Measurements from ENCODE around the gene CPA2. TPM values are rescaled to one million over a fixed set of nuclear protein-coding genes. Genes with fewer than 3 reads are reported as not detected.

The CPA2 gene
- total RNA-seq, 2 experiments from 2014 or later: 0.14 to 0.44 TPM

GRCh38 chr7:130262448-130262847 is 4.2 kb upstream of the CPA2 start:
- intact Hi-C loops (cut with micrococcal nuclease): no loop called here
- DNase-seq: no peak
- Mint-ChIP-seq H3K4me3 (no peak overlapping the region), H3K9me3 (peaks cover 18% of the 10 kb centered on the region), H3K36me3 (peaks cover 1% of the 10 kb centered on the region), H3K27ac (no peak overlapping the region), H3K27me3 (no peaks in the 10 kb centered on the region), H3K4me1 (ENCODE audit: low read depth) (no peaks in the 10 kb centered on the region)
- ChIA-PET POLR2A (no interaction called here), CTCF (no interaction called here)

- Mint-ChIP-seq H3K27me3 (no peaks in the 10 kb centered on the region), H3K36me3 (peaks cover 1% of the 10 kb centered on the region), H3K27ac (no peak overlapping the region), H3K4me1 (ENCODE audit: low read depth) (no peaks in the 10 kb centered on the region), H3K9me3 (peaks cover 16% of the 10 kb centered on the region), H3K4me3 (no peak overlapping the region)
- DNase-seq: no peak
- POLR2A ChIA-PET: no interaction called here
- intact Hi-C loops (cut with micrococcal nuclease): no loop called here
- CTCF ChIA-PET: no interaction called here
Measured at GRCh38 chr7:130263130-130263529, 3.5 kb upstream of the CPA2 start.

GRCh38 chr7:130266961-130267321 is 278 bp downstream of the CPA2 start:
- POLR2A ChIA-PET: no interaction called here
- Mint-ChIP-seq H3K9me3 (no peaks in the 10 kb centered on the region), H3K27me3 (peaks cover 6% of the 10 kb centered on the region), H3K36me3 (no peaks in the 10 kb centered on the region), H3K27ac (no peak overlapping the region), H3K4me1 (ENCODE audit: low read depth) (no peaks in the 10 kb centered on the region), H3K4me3 (no peak overlapping the region)
- CTCF ChIA-PET: no interaction called here
- intact Hi-C loops (cut with micrococcal nuclease): no loop called here
- no peak for DNase-seq

- Mint-ChIP-seq H3K27me3 (peaks cover 11% of the 10 kb centered on the region), H3K27ac (no peak overlapping the region), H3K4me3 (no peak overlapping the region), H3K9me3 (no peaks in the 10 kb centered on the region), H3K4me1 (ENCODE audit: low read depth) (no peaks in the 10 kb centered on the region), H3K36me3 (no peaks in the 10 kb centered on the region)
- intact Hi-C loops (cut with micrococcal nuclease): no loop called here
- no peak for DNase-seq
- ChIA-PET POLR2A (no interaction called here), CTCF (no interaction called here)
Measured at GRCh38 chr7:130268463-130269317, 2.0 kb downstream of the CPA2 start.

GRCh38 chr7:130269318-130269694 is 2.6 kb downstream of the CPA2 start:
- Mint-ChIP-seq H3K4me1 (ENCODE audit: low read depth) (no peaks in the 10 kb centered on the region), H3K36me3 (no peaks in the 10 kb centered on the region), H3K4me3 (no peak overlapping the region), H3K9me3 (no peaks in the 10 kb centered on the region), H3K27me3 (peaks cover 14% of the 10 kb centered on the region), H3K27ac (no peak overlapping the region)
- intact Hi-C loops (cut with micrococcal nuclease): no loop called here
- ChIA-PET POLR2A (no interaction called here), CTCF (no interaction called here)
- no peak for DNase-seq

- no peak overlapping the region for H3K27ac Mint-ChIP-seq
- intact Hi-C loops (cut with micrococcal nuclease): loop anchor here (10.0 kb wide), 1 partner anchor 964 kb away; no protein-coding TSS in a partner anchor
- H3K9me3 Mint-ChIP-seq: no peaks in the 10 kb centered on the region
- no peaks in the 10 kb centered on the region for H3K36me3 Mint-ChIP-seq
- DNase-seq: no peak
- H3K27me3 Mint-ChIP-seq: peaks cover 19% of the 10 kb centered on the region
- CTCF ChIA-PET: no interaction called here
- peaks cover 10% of the 10 kb centered on the region for H3K4me1 Mint-ChIP-seq (ENCODE audit: low read depth)
- no peak overlapping the region for H3K4me3 Mint-ChIP-seq
- POLR2A ChIA-PET: no interaction called here
Measured at GRCh38 chr7:130270947-130271800, 4.5 kb downstream of the CPA2 start.

GRCh38 chr7:130272381-130273080 is 5.9 kb downstream of the CPA2 start:
- no peak overlapping the region for H3K27ac Mint-ChIP-seq
- intact Hi-C loops (cut with micrococcal nuclease): loop anchor here (10.0 kb wide), 1 partner anchor 962 kb away; no protein-coding TSS in a partner anchor
- H3K4me1 Mint-ChIP-seq (ENCODE audit: low read depth): peaks cover 23% of the 10 kb centered on the region
- ChIA-PET CTCF (no interaction called here), POLR2A (interaction anchor here (1.1 to 1.3 kb wide), 2 partner anchors 66 to 67 kb away, joined by 3 to 4 read pairs; partner anchors contain the start of gene TMEM209)
- no peak for DNase-seq
- no peaks in the 10 kb centered on the region for H3K9me3 Mint-ChIP-seq
- H3K27me3 Mint-ChIP-seq: peaks cover 19% of the 10 kb centered on the region
- no peak overlapping the region for H3K4me3 Mint-ChIP-seq
- no peaks in the 10 kb centered on the region for H3K36me3 Mint-ChIP-seq

- Mint-ChIP-seq H3K27ac (no peak overlapping the region), H3K36me3 (no peaks in the 10 kb centered on the region), H3K27me3 (peaks cover 19% of the 10 kb centered on the region), H3K4me1 (ENCODE audit: low read depth) (peaks cover 31% of the 10 kb centered on the region), H3K4me3 (no peak overlapping the region), H3K9me3 (no peaks in the 10 kb centered on the region)
- CTCF ChIA-PET: no interaction called here
- POLR2A ChIA-PET: interaction anchor here (1.1 to 1.3 kb wide), 2 partner anchors 67 to 68 kb away, joined by 3 to 4 read pairs; partner anchors contain the start of gene TMEM209
- peak; percentile 31 for DNase-seq
- intact Hi-C loops (cut with micrococcal nuclease): loop anchor here (10.0 kb wide), 1 partner anchor 961 kb away; no protein-coding TSS in a partner anchor
Measured at GRCh38 chr7:130273081-130273932, 6.6 kb downstream of the CPA2 start.

- DNase-seq: no peak
- H3K9me3 Mint-ChIP-seq: no peaks in the 10 kb centered on the region
- POLR2A ChIA-PET: interaction anchor here (1.3 kb wide), 1 partner anchor 69 kb away, joined by 4 read pairs; the partner anchor contains the start of gene TMEM209
- no peak overlapping the region for H3K4me3 Mint-ChIP-seq
- H3K4me1 Mint-ChIP-seq (ENCODE audit: low read depth): peaks cover 31% of the 10 kb centered on the region
- H3K27ac Mint-ChIP-seq: no peak overlapping the region
- peaks cover 19% of the 10 kb centered on the region for H3K27me3 Mint-ChIP-seq
- no peaks in the 10 kb centered on the region for H3K36me3 Mint-ChIP-seq
- CTCF ChIA-PET: no interaction called here
- intact Hi-C loops (cut with micrococcal nuclease): loop anchor here (10.0 kb wide), 1 partner anchor 961 kb away; no protein-coding TSS in a partner anchor
Measured at GRCh38 chr7:130273933-130274255, 7.2 kb downstream of the CPA2 start.

- ChIA-PET POLR2A (no interaction called here), CTCF (no interaction called here)
- Mint-ChIP-seq H3K27me3 (peaks cover 19% of the 10 kb centered on the region), H3K4me1 (ENCODE audit: low read depth) (peaks cover 31% of the 10 kb centered on the region), H3K9me3 (no peaks in the 10 kb centered on the region), H3K36me3 (no peaks in the 10 kb centered on the region), H3K4me3 (no peak overlapping the region), H3K27ac (no peak overlapping the region)
- intact Hi-C loops (cut with micrococcal nuclease): loop anchor here (10.0 kb wide), 1 partner anchor 961 kb away; no protein-coding TSS in a partner anchor
- no peak for DNase-seq
Measured at GRCh38 chr7:130274296-130274695, 7.6 kb downstream of the CPA2 start.

- H3K36me3 Mint-ChIP-seq: no peaks in the 10 kb centered on the region
- DNase-seq: no peak
- H3K27me3 Mint-ChIP-seq: peaks cover 19% of the 10 kb centered on the region
- H3K4me3 Mint-ChIP-seq: no peak overlapping the region
- ChIA-PET CTCF (no interaction called here), POLR2A (no interaction called here)
- intact Hi-C loops (cut with micrococcal nuclease): loop anchor here (5.0 to 10.0 kb wide), 2 partner anchors 167 to 960 kb away; partner anchors contain the start of gene CEP41
- H3K27ac Mint-ChIP-seq: no peak overlapping the region
- H3K4me1 Mint-ChIP-seq (ENCODE audit: low read depth): peaks cover 31% of the 10 kb centered on the region
- no peaks in the 10 kb centered on the region for H3K9me3 Mint-ChIP-seq
Measured at GRCh38 chr7:130274983-130275591, 8.4 kb downstream of the CPA2 start.

Data from activated CD4-positive, alpha-beta memory T cell treated with anti-CD3 and anti-CD28 coated beads for 36 hours (primary cell).